Inferior parietal cortex (tissue), 1 donor: ENCODE results near the gene APBA2.
"Not testable (repeated sequence)": the region's sequence is repeated elsewhere in the genome, so short reads cannot be mapped to it uniquely, and the experiment has no call there.

Source experiments
- DNase-seq: peaks from one replicate; pipeline ENCODE4 v3.0.0-alpha.2; 2016; ENCODE audit errors: extremely low spot score

APBA2 gene

DNA sequence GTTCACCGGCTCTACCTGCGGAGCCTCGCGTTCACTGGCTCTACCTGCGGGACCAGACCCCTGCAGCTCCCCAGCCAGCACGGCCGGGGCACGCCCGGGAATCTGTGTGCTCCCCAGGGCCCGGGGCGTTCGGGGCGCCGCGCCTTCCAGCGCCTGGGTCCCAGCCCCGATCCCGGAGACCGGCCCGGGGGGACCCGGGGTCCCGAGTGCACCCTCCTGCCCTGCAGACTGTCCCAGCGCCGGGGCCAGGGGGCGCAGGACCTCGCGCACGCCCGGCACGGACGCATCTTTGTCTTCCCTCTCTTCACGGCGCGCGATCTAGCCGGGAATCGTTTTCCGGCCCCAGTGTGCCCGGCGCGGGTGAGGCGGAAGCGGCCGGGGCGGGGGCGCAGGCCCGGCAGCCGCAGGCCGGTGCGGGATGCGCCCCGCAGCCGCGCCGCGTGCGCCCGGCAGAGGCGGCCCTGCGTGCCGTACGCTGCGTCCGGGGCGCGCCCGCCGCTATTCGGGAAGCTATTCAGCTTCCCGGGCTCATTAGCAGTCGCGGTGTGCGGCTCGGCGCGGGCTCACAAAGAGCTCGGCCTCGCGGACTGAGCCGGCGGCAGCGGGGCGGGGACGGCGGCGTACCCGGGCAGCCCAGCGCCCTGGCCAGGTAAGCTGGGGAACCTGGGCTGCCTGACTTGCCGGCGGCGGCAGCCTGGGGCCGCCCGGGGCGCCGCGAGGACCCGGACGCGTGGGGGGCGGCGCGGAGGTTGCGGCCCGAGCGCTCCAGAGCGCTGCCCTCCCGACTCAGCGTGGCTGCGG, at the start of gene APBA2:
Gene APBA2 (plus strand): TSS at position 345 of the 801 bp plus-strand sequence. CDS start 167,911 bp downstream, outside the sequence.
- no peak for DNase-seq

DNA sequence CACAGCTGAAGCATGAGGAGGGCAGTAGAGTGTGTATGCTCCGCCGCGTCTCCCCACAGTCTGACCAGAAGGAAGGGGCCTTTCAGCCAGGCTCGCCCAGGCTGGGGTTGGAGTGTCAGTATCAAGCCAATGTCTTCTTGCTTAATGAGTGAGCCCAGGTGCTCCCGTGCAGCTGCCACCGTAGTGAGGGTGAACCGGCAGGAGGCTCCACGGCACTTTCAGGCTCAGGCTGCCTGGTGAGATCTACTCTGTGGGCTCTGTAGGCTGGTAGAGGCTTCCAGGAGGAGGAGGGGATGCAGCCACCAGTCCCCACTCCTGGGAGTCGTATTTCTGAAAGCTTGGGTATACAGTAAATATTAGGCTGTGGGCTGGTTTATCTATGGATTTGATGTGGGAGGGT, 45.5 kb upstream of the APBA2 start:
- DNase-seq: not testable (repeated sequence)

DNA sequence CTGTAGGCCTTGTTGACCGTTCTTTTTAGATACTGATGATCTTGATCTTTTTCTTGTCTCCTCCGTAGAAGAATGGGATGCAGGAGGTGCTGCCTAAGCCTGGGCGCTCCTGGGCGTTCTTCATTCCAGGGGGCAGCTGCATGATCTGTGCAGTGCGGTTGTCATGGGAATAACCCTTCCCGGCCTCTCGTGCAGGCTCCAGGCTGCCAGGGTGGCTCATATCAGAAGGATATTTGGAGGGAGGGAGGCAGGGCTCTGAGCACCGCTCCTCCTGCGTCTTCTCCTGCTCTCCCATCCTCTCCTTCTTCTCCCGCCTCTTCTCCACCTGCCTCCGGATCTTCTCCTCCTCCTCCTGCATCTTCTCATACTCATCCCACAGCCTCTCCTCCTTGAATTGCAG, 43.6 kb upstream of the APBA2 start:
- not testable (repeated sequence) for DNase-seq

DNA sequence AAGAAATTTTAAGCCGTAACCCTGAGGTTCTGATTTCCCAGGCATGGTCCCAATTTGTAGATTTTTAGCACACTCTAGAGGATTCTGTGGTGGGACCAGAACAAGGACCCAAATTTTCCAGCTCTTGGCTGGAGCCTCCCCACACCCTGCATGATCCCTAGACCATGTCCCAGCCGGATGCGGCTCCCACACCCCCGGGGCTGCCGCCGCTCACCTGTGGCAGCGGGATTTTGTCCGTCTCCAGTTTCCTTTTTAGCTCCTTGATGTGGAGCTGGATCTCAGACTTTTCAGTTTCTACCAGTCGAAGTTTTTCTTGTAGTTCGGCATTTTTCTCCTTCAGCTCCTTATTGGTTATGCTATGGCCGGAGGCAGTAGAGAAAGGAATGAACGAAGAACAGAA, 42.3 kb upstream of the APBA2 start:
- DNase-seq: not testable (repeated sequence)

DNA sequence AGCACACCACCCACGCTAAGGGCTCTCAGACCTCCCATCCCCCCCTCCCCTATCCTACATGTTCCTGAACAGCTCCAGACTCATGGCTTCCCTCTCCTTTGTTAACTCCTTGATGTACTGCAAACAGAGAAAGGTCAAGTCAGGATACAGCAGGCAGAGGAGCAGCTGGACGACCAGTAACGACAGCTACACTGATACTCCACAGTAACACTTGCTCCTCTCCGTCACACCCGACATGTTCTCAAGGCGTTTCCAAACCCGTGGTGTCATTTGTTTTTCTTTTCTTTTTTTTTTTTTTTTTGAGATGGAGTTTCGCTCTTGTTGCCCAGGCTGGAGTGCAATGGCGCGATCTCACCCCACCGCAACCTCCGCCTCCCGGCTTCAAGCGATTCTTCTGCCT, 41.6 kb upstream of the APBA2 start:
- DNase-seq: not testable (repeated sequence)

DNA sequence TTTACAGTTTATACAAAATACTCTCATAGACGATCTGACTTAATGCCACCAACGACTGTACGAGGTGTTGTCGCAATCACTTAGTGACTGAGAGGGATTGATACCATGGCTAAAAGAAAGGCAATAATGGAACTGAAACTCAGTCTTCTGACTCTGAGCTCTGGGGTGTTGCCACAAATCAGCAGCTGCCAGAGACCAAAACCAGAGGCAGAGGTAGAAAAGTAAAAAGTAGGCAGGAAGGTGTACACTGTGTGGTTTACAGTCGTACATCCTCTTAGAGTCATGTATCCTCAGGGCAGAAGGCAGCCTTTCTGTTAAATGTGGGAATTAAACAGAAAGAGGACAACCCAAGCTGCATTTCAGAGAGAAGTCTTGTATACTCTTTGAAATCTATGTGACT, 38.5 kb upstream of the APBA2 start:
- DNase-seq: not testable (repeated sequence)

DNA sequence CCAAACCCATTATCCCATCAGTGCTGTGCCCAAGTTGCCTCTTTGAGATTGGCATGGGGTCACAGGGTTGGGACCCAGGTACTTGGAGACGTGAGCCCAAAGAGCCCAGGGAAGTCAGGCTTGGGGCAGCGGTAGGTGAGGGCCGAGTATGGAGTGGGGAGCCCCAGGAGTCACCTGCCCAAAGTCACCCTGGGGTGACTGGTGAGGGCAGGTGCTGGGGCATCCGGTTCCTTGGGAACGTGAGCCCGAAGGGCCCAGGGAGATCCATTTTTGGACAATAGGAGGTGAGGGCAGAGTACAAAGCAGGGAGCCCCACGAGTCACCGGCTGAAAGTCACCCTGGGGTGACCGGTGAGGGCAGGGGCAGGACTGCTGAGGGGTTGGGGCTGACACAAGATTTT, 37.8 kb upstream of the APBA2 start:
- not testable (repeated sequence) for DNase-seq

DNA sequence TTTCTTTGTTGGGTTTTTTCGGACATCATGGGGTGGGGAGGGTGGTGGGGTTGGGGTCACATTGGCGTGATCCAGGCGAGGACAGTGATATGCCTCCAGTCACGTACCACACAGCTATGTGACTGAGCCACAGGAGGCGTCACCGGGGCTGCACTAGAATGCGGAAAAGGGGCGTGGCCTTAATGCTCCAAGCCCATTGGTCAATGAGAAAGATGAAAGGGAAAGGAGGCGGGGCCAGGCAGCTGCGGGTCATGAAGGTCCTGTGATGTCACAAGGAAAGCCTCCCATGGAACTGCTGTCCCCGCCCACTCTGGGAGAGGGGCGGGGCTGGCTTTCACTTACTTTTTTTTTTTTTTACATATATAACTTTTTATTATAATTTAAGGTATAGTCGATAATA, 37.3 kb upstream of the APBA2 start, which contains the start of gene GOLGA6L7:
Gene GOLGA6L7 (minus strand): TSS at position 124 of the 400 bp plus-strand sequence. CDS start 95 bp downstream, at position 29.
- DNase-seq: not testable (repeated sequence)

DNA sequence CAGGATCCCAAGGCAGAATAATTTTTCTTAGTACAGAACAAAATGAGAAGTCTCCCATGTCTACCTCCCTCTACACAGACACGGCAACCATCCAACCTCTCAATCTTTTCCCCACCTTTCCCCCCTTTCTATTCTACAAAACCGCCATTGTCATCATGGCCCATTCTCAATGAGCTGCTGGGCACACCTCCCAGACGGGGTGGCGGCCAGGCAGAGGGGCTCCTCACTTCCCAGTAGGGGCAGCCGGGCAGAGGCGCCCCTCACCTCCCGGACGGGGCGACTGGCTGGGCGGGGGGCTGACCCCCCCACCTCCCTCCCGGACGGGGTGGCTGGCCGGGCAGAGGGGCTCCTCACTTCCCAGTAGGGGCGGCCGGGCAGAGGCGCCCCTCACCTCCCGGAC, 36.5 kb upstream of the APBA2 start:
- DNase-seq: not testable (repeated sequence)

DNA sequence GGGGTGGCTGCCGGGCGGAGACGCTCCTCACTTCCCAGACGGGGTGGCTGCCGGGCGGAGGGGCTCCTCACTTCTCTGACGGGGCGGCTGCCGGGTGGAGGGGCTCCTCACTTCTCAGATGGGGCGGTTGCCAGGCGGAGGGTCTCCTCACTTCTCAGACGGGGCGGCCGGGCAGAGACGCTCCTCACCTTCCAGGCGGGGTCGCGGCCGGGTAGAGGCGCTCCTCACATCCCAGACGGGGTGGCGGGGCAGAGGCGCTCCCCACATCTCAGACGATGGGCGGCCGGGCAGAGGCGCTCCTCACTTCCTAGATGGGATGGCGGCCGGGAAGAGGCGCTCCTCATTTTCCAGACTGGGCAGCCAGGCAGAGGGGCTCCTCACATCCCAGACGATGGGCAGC, 36.0 kb upstream of the APBA2 start:
- DNase-seq: not testable (repeated sequence)

DNA sequence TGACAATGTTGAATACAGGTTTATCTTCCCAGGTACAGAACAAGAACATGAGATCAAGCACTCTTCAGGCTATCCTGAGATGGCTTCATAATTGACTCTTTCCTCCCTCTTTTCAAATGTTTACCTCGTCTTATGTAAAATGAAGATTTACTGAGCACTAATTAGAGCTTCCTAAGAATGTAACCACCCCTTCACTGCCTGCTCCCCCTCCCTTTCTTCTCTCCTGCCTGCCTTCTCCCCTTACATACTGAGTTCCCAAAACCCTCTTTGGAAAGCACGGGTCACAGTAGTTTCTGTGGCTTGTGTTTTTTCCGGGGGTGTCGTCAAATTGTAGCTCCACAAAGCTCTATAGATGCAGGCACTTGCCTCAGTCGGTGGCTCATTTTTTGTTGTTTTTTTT, 32.1 kb upstream of the APBA2 start:
- not testable (repeated sequence) for DNase-seq

DNA sequence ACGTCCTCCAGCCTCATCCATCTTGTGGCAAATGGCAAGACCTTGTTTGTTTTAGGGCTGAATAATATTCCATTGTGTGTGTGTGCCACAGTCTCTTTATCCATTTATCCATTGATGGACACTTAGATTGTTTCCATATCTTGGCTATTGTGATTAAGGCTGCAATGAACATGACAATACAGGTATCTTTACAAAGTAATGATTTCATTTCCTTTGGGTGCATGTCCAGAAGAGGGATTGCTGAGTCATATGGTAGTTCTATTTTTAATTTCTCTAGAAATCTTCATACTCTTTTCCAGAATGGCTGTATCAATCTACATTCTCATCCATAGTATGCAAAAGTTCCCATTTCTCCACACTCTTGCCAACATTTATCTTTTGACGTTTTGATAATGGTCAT, 31.2 kb upstream of the APBA2 start:
- DNase-seq: not testable (repeated sequence)

DNA sequence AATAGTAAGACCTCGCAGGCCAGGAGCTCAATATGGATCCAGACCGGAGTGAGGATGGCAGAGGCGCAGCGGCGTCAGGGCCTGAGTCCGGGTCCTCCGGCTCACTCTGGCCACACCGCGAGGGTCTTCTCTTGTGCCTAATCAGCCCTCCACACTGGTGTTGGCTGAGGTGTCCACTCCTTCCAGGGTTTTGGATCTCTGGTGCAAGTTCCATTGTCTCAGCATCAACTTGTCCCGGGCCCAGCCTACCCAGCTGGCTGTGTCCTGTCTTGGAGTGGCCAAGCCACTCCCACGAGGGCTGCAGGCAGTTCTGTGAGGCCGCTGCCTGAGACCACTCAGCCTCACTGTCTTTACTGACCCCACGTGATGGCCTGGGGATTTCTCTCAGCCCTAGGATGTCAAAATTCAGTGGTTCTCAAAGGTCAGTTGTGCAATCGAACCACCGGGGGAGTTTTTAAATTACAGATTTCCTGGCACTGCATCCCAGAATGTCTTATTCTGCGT, 24.7 kb upstream of the APBA2 start:
- no peak for DNase-seq

DNA sequence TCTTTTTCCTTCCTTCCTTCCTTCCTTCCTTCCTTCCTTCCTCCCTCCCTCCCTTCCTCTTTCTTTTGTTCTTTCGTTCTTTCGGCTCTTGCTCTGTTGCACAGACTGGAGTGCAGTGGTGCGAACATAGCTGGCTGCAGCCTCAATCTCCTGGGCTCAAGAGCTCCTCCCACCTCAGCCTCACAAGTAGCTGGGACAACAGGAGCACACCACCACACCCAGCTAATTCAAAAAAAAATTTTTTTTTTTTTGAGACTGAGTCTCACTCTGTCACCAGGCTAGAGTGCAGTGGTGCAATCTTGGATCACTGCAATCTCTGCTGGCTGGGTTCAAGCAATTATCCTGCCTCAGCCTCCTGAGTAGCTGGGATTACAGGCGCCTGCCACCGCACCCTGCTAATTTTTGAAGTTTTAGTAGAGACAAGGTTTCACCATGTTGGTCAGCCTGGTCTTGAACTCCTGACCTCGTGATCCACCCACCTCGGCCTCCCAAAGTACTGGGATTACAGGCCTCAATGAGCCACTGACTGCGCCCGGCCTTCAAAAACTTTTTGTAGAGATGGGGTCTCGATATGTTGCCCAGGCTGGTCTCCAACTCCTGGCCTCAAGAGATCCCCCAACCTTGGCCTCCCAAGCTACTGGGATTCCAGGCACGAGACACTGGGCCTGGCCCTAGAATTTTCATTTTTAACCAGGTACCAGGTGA, 24.0 kb upstream of the APBA2 start:
- DNase-seq: not testable (repeated sequence)

DNA sequence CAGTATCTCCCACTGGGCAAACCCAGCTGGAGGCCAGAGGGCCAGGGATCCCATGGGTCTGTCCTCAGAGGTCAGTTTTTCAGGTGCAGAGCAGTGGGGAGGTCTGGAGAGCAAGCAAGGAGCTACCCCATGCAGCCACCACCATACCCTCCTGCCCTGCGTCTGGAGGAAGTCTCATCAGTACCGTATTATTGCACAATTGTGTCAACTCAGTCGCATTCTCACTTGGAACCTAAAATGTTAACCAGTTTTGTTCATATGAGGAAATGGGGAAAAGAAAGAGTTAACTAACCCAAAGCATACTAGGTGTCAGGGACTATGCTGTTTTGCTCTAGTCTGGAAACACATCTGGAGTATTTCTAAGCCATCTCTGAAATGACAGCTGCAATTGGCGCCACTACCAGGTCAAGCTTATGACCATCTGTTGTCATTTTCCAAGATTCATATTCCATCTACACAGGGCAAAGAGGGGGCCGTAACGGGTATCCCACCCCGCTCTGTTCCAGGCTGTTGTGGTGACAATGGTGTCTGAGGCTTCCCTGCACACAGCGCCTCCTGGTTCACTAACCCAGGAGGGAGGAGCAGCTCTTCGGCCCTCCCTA, 16.9 kb upstream of the APBA2 start:
- DNase-seq: no peak

DNA sequence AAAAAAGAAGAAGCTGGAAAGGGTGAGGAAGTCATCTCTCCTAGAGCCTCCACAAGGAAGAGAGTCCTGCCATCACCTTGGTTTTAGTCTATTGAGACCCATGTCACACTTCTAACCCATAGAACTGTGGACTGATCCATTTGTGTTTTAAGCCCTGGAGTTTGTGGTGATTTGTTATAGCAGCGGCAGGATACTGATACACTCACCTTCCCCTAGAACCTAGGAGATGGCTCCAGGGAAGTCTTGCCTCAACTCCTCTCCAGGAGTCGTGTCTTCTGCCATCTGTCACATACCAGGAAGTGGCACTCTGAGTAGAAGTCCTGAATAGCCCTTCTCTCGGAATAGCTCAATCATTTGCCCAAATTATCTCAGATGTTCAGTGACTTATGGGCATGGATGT, 14.6 kb upstream of the APBA2 start:
- no peak for DNase-seq

DNA sequence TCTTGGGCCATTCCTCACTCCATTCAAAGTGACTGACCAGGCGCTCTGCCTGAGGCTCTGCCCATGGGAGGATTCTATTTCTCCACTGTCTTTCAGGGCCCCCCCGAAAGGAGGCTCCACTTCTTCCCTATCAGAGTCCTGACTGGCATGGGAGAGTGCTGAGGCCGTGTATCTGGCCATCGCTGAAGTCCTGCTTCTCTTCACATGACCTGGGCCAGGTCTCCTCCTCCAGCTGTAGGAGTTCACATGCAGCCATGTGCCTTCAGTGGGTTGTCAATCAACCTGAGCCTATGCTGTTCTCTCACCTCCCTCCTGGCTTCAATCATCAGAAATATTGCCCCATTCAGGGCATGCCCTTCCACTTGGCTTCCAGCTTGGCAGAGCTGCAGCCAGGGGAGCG, 12.8 kb upstream of the APBA2 start:
- DNase-seq: no peak

DNA sequence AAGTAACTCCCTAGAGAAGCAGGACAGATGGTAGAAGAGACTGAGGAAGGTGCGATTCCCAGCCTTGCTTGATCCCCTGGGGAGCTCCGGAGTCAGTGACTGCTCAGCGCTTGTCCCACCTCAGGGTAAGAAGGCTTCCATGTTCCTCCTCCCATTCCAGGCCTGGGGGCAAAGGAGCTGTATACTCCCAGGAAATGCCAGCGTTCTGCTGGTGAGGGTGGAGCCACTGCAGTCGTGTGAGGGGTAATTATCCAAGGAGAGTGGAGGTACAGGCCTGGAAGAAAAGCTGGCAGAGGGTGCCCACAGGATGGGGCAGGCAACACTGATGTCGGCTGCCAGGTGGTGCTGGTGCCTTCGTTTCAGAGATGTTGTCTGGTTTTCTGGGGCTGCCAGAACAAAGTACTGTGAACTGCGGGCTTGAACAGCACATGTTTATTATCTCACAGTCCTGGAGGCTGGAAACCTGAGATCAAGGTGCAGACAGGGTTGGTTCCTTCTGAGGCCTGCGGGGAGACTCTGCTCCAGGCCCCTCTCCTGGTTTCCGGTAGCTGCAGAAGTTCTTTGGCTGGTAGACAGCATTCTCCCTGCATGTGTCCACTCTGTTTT, 12.1 kb upstream of the APBA2 start:
- DNase-seq: no peak

DNA sequence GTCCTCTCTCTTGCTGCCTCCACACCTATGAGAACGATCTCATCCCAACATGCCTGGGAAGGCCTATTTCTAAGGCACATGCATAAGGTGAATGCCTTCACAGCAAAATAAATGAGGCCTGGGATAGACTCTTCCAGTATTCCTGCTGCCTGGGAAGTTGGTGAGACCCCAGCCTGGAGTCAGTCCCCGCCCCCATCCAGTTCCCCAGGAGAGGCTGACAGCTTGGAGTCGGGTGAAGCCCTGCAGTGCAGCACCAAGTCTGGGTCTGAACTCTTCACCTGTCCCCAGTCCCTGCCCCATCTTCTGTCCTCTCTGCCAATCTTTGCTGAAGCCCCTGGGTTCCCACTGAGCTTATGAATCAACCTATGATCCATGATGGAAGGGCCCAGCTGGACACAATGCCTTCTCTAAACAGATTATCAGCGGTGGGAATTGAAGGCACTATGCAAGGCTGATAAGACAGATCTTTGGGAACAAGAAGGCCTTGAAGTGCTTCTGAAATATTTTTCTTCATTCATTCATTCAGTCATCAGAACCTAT, 10.2 kb upstream of the APBA2 start:
- no peak for DNase-seq

DNA sequence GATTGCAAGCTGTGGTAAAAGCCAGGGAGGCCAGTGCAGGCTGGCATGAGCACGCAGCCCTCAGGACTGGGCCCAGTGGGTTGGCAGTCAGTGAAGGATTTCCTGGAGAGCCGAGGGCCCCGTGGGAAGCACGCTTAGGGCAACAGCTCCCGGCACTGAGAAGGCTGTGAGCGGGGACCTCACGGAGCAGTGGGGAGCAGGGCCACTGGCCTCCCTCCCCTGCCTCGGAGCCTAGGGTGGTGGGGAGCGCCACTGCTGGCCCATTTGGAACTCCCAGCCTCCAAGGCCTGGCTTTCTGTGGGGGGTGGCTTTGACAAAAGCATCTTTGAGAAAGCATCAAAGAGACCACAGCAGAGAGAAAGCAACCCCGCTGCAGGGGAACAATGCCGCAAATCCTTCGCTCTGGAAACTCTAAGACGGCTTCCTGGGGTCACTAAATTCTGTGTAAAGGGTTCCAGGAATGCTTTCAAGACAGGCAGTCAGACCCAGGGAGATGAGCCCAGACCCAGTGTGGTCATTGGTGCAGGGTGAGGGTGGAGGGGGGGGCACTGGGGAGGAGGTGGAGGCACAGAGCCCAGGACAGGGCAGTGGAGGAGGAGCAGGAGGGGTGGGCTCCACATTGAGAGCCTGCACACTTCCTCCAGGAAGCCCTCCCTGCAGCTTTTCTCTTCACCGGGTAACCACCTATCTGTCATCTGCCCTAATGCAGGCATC, 9.5 kb upstream of the APBA2 start:
- DNase-seq: no peak

DNA sequence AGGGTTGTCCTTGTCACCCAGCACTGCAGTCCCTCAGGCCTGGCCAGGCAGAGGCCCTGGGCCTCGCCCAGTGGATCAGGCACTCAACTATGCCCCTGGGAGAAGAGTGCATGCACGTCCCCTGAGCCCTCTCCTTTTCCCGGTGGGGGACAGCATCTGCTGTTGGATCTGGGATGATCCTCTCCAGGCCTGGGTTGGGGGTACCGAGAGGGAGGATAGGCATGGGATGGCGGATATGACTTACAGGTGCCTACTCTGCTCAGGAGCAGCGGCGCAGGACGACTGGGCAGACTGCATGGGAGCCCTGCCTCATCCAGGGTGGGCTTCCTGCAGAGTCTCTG, 9.0 kb upstream of the APBA2 start:
- no peak for DNase-seq
